GM10266 (cell line): ENCODE measurements around the gene TMEM164.
"Not testable (repeated sequence)": the region's sequence is repeated elsewhere in the genome, so short reads cannot be mapped to it uniquely, and the experiment has no call there.

Experiments
- DNase-seq: peaks from one replicate; pipeline ENCODE4 v3.0.0; 2012; ENCODE audit errors: extremely low spot score
- TF ChIP-seq, protein P1 (sequence below): IDR thresholded peaks from 2 replicates; pipeline ENCODE4 v1.5.1; 2012; ENCODE audit warnings: mild to moderate bottlenecking, low read depth; ENCODE audit not compliant: control insufficient read depth, insufficient read depth; ENCODE audit errors: missing control alignments

TMEM164 gene

DNA sequence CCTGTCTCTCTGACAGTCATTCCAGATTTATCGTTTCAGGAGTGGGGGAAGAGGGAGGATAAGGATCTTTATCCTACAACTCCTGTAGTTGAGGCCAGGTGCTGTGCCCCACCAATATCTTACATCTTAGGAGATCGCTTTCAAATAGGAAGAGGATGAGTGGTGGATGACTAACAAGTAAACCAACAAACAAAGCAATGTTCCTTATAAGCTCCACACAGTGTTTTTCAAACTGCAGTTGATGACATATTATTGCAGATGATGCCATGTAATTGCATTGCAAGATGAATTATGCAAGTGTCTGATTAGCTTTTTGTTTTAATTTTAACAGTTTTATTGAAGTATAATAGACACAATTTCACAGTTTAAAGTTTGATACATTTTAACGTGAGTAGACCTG lies 35.8 kb upstream of the TMEM164 start:
- TF ChIP-seq, protein P1, sequence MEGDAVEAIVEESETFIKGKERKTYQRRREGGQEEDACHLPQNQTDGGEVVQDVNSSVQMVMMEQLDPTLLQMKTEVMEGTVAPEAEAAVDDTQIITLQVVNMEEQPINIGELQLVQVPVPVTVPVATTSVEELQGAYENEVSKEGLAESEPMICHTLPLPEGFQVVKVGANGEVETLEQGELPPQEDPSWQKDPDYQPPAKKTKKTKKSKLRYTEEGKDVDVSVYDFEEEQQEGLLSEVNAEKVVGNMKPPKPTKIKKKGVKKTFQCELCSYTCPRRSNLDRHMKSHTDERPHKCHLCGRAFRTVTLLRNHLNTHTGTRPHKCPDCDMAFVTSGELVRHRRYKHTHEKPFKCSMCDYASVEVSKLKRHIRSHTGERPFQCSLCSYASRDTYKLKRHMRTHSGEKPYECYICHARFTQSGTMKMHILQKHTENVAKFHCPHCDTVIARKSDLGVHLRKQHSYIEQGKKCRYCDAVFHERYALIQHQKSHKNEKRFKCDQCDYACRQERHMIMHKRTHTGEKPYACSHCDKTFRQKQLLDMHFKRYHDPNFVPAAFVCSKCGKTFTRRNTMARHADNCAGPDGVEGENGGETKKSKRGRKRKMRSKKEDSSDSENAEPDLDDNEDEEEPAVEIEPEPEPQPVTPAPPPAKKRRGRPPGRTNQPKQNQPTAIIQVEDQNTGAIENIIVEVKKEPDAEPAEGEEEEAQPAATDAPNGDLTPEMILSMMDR: no peak
- DNase-seq: no peak

DNA sequence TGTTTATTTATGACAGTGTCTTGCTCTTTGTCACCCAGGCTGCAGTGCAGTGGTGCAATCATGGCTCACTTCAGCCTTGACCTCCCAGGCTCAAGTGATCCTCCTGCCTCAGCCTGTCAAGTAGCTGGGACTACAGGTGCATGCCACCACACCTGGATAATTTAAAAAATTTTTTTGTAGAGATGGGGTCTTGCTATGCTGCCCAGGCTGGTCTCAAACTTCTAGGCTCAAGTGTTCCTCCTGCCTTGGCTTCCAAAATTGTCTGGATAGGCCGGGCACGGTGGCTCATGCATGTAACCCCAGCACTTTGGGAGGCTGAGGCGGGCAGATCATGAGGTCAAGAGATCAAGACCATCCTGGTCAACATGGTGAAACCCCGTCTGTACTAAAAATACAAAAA lies 32.1 kb upstream of the TMEM164 start:
- not testable (repeated sequence) for DNase-seq

DNA sequence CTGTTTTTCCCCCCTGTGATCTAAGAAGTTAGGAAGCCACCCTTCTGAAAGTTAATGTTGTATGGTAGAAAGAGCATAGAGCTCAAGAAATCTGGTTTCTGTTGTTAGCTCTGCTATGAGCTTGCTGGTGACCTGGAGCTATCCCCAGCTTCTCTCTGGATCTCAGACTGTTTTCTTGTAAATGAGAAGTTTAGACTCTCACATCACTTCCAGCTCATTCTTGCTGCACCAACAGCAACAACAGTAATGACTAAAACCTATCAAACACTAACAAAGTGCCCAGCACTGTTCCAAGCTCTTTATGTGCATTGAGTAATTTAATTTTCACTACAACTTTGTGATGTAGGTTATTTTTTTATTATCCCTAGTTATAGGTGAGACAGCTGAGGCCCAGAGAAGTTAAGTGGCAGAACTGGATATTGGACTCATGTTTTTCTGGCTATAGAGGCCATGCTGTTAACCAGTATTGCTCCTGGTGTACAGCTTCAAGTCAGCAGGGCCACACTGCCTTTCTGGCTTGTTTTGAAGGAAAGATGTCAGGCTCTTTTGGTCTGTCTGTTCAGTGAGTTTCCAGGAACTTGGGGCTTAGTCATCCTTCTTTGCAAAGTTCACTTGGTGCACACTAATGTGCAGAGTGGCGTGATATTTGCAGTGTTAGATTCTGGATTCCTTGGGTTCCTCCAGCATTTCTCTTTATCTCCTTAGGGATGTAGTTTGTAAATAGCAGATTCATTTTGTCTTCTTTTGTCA lies 27.8 kb upstream of the TMEM164 start:
- DNase-seq: no peak

DNA sequence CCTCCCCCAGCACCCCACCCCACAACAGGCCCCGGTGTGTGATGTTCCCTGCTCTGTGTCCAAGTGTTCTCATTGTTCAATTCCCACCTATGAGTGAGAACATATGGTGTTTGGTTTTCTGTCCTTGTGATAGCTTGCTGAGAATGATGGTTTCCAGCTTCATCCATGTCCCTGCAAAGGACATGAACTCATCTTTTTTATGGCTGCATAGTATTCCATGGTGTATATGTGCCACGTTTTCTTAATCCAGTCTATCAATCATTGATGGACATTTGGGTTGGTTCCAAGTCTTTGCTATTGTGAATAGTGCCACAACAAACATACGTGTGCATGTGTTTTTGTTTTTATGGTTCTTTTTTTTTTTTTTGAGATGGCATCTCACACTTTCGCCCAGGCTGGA lies 17.7 kb upstream of the TMEM164 start:
- not testable (repeated sequence) for DNase-seq

More for the DNA sequence above, 27.8 kb upstream of the TMEM164 start:
- TF ChIP-seq, protein P1: no peak

DNA sequence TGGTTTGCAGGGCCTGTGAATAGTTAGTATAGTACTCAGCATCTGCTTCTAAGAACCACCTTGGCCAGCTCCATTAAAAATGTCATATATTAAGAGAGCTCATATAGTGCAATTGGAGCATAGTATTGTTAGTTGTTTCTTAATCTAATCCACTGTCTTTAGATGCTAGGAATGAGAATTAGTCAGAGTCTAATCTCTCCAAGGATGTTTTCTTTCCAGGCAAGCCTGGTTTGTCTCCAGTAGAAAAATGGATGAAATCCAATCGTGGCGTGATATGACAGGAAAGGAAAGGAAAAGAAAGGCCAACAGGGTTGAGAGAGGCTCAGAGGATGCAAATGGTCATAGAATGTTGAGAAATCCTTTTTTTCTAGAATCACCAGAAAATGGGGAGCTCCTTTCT lies 15.0 kb upstream of the TMEM164 start:
- TF ChIP-seq, protein P1: no peak

DNA sequence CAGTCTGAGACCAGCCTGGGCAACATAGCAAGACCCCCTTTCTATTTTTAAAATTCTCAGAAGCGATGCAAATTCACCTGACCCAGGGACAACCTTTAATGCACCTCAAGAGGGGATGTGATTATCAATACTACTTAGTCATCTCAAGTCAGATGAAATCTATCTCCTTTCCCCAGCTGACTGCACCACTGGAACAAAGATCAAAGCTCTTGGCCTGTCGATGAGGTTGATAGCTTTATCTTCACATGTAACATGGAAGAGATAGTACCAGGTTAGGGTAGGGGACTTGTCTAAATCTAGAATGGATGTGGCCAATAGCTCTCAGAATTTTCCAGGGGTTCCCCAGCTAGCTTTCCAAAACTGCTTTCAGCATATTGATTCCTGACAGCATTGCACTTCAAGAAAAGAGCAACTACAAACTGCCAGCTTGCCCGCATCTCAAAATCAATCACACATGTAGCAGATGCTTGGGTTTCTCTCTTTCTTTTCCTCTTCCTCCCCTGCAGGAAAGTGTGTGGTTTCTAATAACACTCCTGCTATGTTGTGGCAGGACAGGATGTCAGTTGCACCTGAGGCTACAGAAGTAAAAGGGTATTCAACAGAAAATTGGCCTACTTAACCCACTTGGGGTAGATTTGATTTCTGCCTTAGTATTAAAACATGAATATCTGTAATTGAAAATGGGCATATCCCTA lies 12.2 kb upstream of the TMEM164 start:
- TF ChIP-seq, protein P1: no peak
- DNase-seq: no peak

More for the DNA sequence above, 15.0 kb upstream of the TMEM164 start:
- DNase-seq: no peak

DNA sequence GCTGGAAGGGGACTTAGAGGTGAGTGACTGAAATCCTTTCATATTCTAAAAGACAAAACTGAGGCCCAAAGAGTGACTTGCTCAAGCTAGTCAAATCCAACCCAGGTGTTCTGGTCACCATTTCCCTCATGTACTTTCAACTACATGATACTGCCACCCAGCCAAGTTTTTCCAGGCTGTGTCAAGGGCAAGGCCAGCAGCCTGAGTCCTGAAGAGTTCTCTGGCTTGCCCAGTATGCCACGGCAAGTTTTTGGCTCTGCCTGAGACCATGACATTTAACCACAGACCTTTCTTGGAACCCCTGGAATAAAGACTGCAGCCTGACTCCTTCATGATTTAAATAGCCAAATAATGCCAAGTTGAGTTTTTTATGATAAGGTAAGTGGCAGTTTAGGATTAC lies 10.7 kb upstream of the TMEM164 start:
- no peak for DNase-seq
- TF ChIP-seq, protein P1: no peak

DNA sequence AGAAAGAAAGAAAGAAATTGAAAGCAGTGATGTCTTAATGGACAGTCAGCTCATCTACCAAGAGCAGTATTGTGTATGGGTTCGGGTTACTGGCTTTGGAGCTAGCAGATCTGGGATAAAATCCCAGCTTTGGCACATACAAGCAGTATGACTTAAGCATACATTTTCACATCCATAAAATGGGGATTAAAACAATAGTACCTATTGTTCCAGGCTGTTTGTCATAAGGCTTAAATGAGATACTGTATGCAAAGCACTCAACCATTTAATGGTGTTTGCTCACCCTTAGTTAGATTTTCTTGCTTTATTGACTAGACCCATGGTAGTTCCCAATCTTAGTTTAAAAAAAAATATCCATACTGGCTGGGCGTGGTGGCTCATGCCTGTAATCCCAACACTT lies 7.8 kb upstream of the TMEM164 start:
- TF ChIP-seq, protein P1: no peak
- DNase-seq: no peak
